ENCODE measurements around the gene CCDC183.
"Not testable (repeated sequence)": the region's sequence is repeated elsewhere in the genome, so short reads cannot be mapped to it uniquely, and the experiment has no call there.

CCDC183 gene

DNA sequence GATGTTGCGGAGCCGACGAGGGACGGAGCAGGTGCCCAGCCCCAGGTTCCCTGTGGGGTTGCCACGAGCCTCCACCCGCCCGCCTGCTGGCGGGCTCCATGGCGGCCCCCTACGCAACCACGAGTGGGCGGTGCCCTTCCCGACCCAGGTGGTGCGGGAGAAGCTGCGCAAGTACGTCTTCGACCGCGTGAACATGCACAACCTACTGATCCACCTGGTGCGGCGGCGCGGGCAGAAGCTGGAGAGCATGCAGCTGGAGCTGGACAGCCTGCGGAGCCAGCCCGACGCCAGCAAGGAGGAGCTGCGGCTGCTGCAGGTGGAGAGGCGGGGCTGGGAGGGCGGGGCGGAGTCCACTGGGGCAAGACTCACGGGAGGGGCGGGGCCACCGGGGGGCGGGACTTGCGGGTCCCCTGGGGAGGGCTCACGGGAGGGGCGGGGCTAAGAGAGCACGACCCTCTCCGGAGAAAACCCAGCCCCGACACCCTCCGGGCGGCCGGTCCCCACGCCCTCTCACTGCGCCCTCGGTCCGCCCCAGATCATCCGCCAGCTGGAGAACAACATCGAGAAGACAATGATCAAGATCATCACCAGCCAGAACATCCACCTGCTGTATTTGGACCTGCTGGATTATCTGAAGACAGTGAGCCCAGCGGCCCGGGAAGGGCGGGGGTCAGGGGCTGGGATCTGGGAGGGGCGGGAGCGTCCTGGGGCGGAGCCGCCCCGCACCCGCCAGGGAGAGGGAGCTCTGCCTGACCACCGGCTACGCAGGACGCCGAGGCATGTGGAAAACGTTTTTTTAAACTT, 3.9 kb downstream of the CCDC183 start:
- peak; percentile 64 to 72 for DNase-seq
- no peaks in the 10 kb centered on the region for H3K9me3 Mint-ChIP-seq
- peak overlapping the region; percentile 66 to 93 for H3K27ac Mint-ChIP-seq
- H3K27me3 Mint-ChIP-seq = peaks cover 25% of the 10 kb centered on the region
- peak overlapping the region; percentile 82 to 86 for H3K4me3 Mint-ChIP-seq
- H3K4me1 Mint-ChIP-seq = peaks cover 51% of the 10 kb centered on the region
- peak; percentile 69 for ATAC-seq

DNA sequence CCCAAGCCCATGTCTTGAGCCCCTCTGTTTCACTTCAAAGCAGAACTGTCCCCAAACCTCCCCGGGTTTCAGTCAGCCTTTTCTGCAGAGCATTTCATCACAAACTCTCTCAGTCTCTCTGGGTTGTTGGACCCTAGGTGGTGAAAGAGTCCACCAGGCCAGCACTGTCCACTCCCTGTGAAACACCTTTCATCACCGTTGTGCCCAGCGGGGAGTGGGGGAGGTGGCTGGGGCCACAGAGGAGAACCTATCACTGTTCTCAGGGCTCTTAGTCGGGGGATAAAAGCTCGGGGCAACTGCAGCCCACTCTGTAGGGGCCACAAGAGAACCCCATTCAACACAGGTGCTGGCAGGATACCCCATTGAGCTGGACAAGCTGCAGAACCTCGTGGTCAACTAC, 6.2 kb downstream of the CCDC183 start:
- Mint-ChIP-seq H3K27ac (no peak overlapping the region), H3K4me1 (peaks cover 48% of the 10 kb centered on the region), H3K27me3 (peaks cover 24% of the 10 kb centered on the region), H3K9me3 (no peaks in the 10 kb centered on the region), H3K4me3 (no peak overlapping the region)
- ATAC-seq = no peak
- no peak for DNase-seq

DNA sequence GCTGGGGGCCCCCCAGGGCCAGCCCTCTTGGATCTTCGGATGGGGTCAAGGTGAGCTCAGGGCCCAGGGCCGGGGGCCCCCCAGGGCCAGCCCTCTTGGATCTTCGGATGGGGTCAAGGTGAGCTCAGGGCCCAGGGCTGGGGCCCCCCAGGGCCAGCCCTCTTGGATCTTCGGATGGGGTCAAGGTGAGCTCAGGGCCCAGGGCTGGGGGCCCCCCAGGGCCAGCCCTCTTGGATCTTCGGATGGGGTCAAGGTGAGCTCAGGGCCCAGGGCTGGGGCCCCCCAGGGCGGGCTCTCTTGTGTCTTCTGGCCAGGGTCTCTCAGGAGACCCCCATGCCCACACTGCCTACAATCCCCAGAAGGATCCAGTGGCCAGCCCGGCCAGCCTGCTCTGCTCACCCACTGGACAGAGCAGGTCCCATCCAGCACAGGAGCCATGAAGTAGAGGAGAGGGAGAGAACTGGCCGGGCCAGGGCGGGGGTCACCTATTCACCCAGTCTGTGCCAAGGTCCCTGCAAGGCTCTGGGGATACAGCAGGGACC, 6.9 kb downstream of the CCDC183 start:
- not testable (repeated sequence) for H3K27ac Mint-ChIP-seq, H3K9me3 Mint-ChIP-seq, ATAC-seq, DNase-seq, H3K4me3 Mint-ChIP-seq
- peaks cover 20% of the 10 kb centered on the region for H3K27me3 Mint-ChIP-seq
- H3K4me1 Mint-ChIP-seq = peaks cover 45% of the 10 kb centered on the region

- no peak for ATAC-seq
- Mint-ChIP-seq H3K9me3 (no peaks in the 10 kb centered on the region), H3K27me3 (peaks cover 20% of the 10 kb centered on the region), H3K4me3 (no peak overlapping the region), H3K4me1 (peaks cover 46% of the 10 kb centered on the region), H3K27ac (no peak overlapping the region)
- no peak for DNase-seq
Observed at GRCh38 chr9:136803551-136804508, 7.7 kb downstream of the CCDC183 start.

GRCh38 chr9:136804509-136805206, 8.5 kb downstream of the CCDC183 start:
- no peak overlapping the region for H3K27ac Mint-ChIP-seq
- H3K9me3 Mint-ChIP-seq = no peaks in the 10 kb centered on the region
- no peak overlapping the region for H3K4me3 Mint-ChIP-seq
- DNase-seq (no peak), ATAC-seq (no peak)
- peaks cover 46% of the 10 kb centered on the region for H3K4me1 Mint-ChIP-seq
- peaks cover 20% of the 10 kb centered on the region for H3K27me3 Mint-ChIP-seq

GRCh38 chr9:136805207-136805740, 9.1 kb downstream of the CCDC183 start:
- peaks cover 20% of the 10 kb centered on the region for H3K27me3 Mint-ChIP-seq
- no peak for ATAC-seq
- no peaks in the 10 kb centered on the region for H3K9me3 Mint-ChIP-seq
- H3K4me1 Mint-ChIP-seq = peaks cover 47% of the 10 kb centered on the region
- H3K27ac Mint-ChIP-seq = no peak overlapping the region
- no peak for DNase-seq
- H3K4me3 Mint-ChIP-seq = no peak overlapping the region

- H3K9me3 Mint-ChIP-seq = no peaks in the 10 kb centered on the region
- H3K4me3 Mint-ChIP-seq = peak overlapping the region; percentile 88 to 93
- no peak for DNase-seq
- H3K27ac Mint-ChIP-seq = no peak overlapping the region
- peaks cover 44% of the 10 kb centered on the region for H3K4me1 Mint-ChIP-seq
- peaks cover 13% of the 10 kb centered on the region for H3K27me3 Mint-ChIP-seq
- ATAC-seq = no peak
Observed at GRCh38 chr9:136806067-136806466, 9.9 kb downstream of the CCDC183 start.

GRCh38 chr9:136806631-136807201, 10.6 kb downstream of the CCDC183 start:
- H3K4me1 Mint-ChIP-seq = peaks cover 42% of the 10 kb centered on the region
- no peak for DNase-seq
- no peaks in the 10 kb centered on the region for H3K9me3 Mint-ChIP-seq
- ATAC-seq = no peak
- peak overlapping the region; percentile 33 to 85 for H3K27ac Mint-ChIP-seq
- peak overlapping the region; percentile 88 to 93 for H3K4me3 Mint-ChIP-seq
- peaks cover 7% of the 10 kb centered on the region for H3K27me3 Mint-ChIP-seq

DNA sequence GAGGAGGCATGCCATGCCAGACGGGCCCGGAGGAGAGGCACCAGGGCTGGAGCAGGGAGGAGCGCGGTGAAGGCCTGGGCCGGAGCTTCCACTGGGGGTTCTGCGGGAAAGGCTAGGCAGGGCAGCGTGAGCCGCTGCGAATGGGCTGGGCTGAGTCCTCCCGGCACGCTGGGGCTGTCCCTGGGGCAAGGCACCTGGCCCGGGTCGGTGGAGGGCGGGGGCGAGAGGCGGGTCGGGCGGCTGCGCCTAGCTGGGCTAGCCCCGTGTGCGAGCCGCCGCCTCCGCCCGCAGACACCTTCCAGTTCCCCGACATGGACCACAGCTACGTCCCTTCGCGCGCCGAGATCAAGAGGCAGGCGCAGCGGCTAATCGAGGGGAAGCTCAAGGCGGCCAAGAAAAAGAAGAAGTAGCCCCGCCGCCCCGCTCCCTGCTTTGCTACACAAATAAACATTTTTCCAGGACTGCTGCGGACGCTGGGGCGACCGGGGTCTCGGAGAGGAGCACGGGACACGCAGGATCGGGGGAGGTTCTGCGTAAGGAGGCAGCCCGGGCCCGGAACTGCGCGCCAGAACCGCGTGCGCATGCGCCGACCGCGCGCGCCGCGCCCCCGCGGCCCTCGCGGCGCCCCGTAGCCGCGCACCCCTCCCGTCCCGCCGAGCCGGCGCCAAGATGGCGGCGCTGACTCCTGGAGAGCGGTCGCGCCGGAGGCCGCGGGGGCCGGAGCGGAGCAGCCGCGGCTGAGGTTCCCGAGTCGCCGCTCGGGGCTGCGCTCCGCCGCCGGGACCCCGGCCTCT, 11.3 kb downstream of the CCDC183 start, which contains the start of gene RABL6:
Gene RABL6 (plus strand): TSS at position 668 of the 794 bp plus-strand sequence. CDS start 249 bp downstream, outside the sequence.
- Mint-ChIP-seq H3K9me3 (no peaks in the 10 kb centered on the region), H3K4me1 (peaks cover 43% of the 10 kb centered on the region), H3K4me3 (peak within 1 kb of the TSS; percentile 88 to 93), H3K27ac (peak within 1 kb of the TSS; percentile 85 to 92), H3K27me3 (no peaks in the 10 kb centered on the region)
- peak; percentile 88 for ATAC-seq
- DNase-seq = peak; percentile 82 to 86

- Mint-ChIP-seq H3K4me3 (peak overlapping the region; percentile 83 to 89), H3K4me1 (peaks cover 51% of the 10 kb centered on the region), H3K9me3 (no peaks in the 10 kb centered on the region), H3K27ac (peak overlapping the region; percentile 42 to 90), H3K27me3 (no peaks in the 10 kb centered on the region)
- ATAC-seq = peak; percentile 59
- peak; percentile 45 to 54 for DNase-seq
Observed at GRCh38 chr9:136808075-136808805, 12.1 kb downstream of the CCDC183 start.

- Mint-ChIP-seq H3K4me3 (peak overlapping the region; percentile 83 to 89), H3K27me3 (no peaks in the 10 kb centered on the region), H3K4me1 (peaks cover 56% of the 10 kb centered on the region), H3K27ac (peak overlapping the region in 1 of 2 donors; percentile 90), H3K9me3 (no peaks in the 10 kb centered on the region)
- ATAC-seq (no peak), DNase-seq (no peak)
Observed at GRCh38 chr9:136808806-136809158, 12.6 kb downstream of the CCDC183 start.

GRCh38 chr9:136814725-136815421, 18.7 kb downstream of the CCDC183 start:
- peaks cover 35% of the 10 kb centered on the region for H3K4me1 Mint-ChIP-seq
- no peak overlapping the region for H3K27ac Mint-ChIP-seq
- no peaks in the 10 kb centered on the region for H3K9me3 Mint-ChIP-seq
- no peak overlapping the region for H3K4me3 Mint-ChIP-seq
- H3K27me3 Mint-ChIP-seq = no peaks in the 10 kb centered on the region
- no peak for ATAC-seq
- DNase-seq = no peak

- Mint-ChIP-seq H3K4me1 (peaks cover 30% of the 10 kb centered on the region), H3K9me3 (no peaks in the 10 kb centered on the region), H3K27ac (no peak overlapping the region), H3K27me3 (no peaks in the 10 kb centered on the region), H3K4me3 (no peak overlapping the region)
- ATAC-seq = no peak
- DNase-seq = no peak
Observed at GRCh38 chr9:136815422-136815782, 19.3 kb downstream of the CCDC183 start.

Measured in stimulated activated naive CD8-positive, alpha-beta T cell treated with anti-CD3 and anti-CD28 coated beads, Interleukin-15, amount 100 ng/mL, for 72 hours (primary cell).